Heart left ventricle (tissue), 16 donors: ENCODE results near the gene PLK1. TPM values are rescaled to one million over a fixed set of nuclear protein-coding genes. Genes with fewer than 3 reads are reported as not detected.

Source experiments
- ATAC-seq, 4 donors: fragments of 200-7000 bp; cut with Tn5 transposase; one replicate each; pipeline ENCODE4 v1.9.1; 2020 to 2022; ENCODE audit warnings: moderate library complexity in 4 of 4, mild to moderate bottlenecking in 3 of 4, moderate number of reproducible peaks in 1 of 4
- DNase-seq, 5 donors: peaks; one replicate each; pipeline ENCODE4 v3.0.0-alpha.2; 2020
- H3K27ac ChIP-seq, 12 donors: fragments of 200-600 bp; sonication (generic) in 4 of 12; one replicate each; pipeline versions ENCODE4 v1.5.0 to v1.8.0; 2016 to 2022; ENCODE audit warnings: mild to moderate bottlenecking in 2 of 12
- H3K27me3 ChIP-seq, 9 donors: fragments of 200-600 bp; sonication (generic) in 2 of 9; one replicate each; pipeline versions ENCODE4 v1.5.1 to v1.8.0; 2016 to 2022; ENCODE audit warnings: mild to moderate bottlenecking in 3 of 9
- H3K36me3 ChIP-seq, 9 donors: fragments of 200-600 bp; sonication (generic) in 2 of 9; one replicate each; pipeline versions ENCODE4 v1.5.0 to v1.8.0; 2018 to 2022; ENCODE audit warnings: mild to moderate bottlenecking in 2 of 9
- H3K4me1 ChIP-seq, 12 donors: fragments of 200-600 bp; sonication (generic) in 4 of 12; one replicate each; pipeline versions ENCODE4 v1.5.0 to v1.8.0; 2016 to 2022; ENCODE audit warnings: mild to moderate bottlenecking in 3 of 12
- H3K4me3 ChIP-seq, 12 donors: fragments of 200-600 bp; sonication (generic) in 4 of 12; one replicate each; pipeline versions ENCODE4 v1.5.0 to v1.8.0; 2017 to 2022; ENCODE audit warnings: mild to moderate bottlenecking in 9 of 12, moderate library complexity in 4 of 12
- H3K9me3 ChIP-seq, 12 donors: fragments of 200-600 bp; sonication (generic) in 4 of 12; one replicate each; pipeline versions ENCODE4 v1.5.0 to v1.8.0; 2016 to 2022; ENCODE audit warnings: mild to moderate bottlenecking in 1 of 12
- POLR2A ChIP-seq, 2 donors: fragments of 450-650 bp; IDR thresholded peaks; one replicate each; pipeline ENCODE4 v1.6.1; 2017; ENCODE audit warnings: antibody characterized with exemption in 2 of 2, mild to moderate bottlenecking in 2 of 2, moderate library complexity in 2 of 2
- WGBS, 4 donors: extraction: QIAGEN DNeasy Blood & Tissue Kit in 2 of 4; methylation state at CpG; one replicate each; pipeline versions ENCODE4 v1.1.5 to v1.1.7; 2013 to 2018; 5-methylcytosine and 5-hydroxymethylcytosine counted together
- intact Hi-C, 10 donors: fragments of 100-400 bp; cut with DNase I; formaldehyde crosslinking; loops; one replicate each; pipeline versions ENCODE4 v1.11.1 to v1.14.2; 2022
- polyA plus RNA-seq, 2 donors: library from polyadenylated mRNA; stranded (reverse); fragments of 200-250 nt; gene quantifications; one replicate each; pipeline ENCODE4 v1.2.3, GENCODE V29; 2013
- total RNA-seq, 9 donors: library from RNA; depleted of rRNA in 2 of 9; stranded (reverse); fragments of >200 nt in 2 of 9; fragmentation: NEBNext Ultra II Directional in 3 of 9; extraction: Animal tissue kit (Norgen Biotek cat#: 25700) in 3 of 9; gene quantifications; one replicate each; pipeline versions ENCODE4 v1.1.0 to v1.2.4, GENCODE V29; 2016 to 2023
- TF ChIP-seq, protein P1 (sequence below), 12 donors: fragments of 200-600 bp; sonication (generic) in 4 of 12; IDR thresholded peaks; one replicate each; pipeline versions ENCODE4 v1.5.0 to v1.8.0; 2018 to 2022; ENCODE audit warnings: antibody characterized with exemption in 12 of 12, mild to moderate bottlenecking in 5 of 12
- donor health status: ischemic (EF 13 %, LVEDD 7.1; RV severe dilation, severe dysfunction).
- donor health status: healthy with polysubstance abuse.
- donor health status: DM: no; HTN: yes; CAD: no.
- donor health status: DM: no; HTN: no; CAD: no.
- donor health status: ischemic (EF 25% LVEDD 6.9; RV normal size, moderate dysfunction).
- donor health status: ischemic (EF 25% LVEDD 5.7; RV mildly dilated, moderate dysfunction).
- donor health status: healthy.
- donor health status: DM: yes; HTN: yes; CAD: no.
- donor health status: ischemic (EF 35%, LVEDD 5.7; RV mildly dilated, moderate dysfunction).
- donor health status: nonischemic (EF 11% LVEDD 7.7; RV severe dilation, severe dysfunction).
- donor health status: DM: yes; HTN: yes; CAD: no.
- donor health status: PGD.
- donor health status: ischemic (EF 29% LVEDD 5.4; RV normal size, mild dysfunction).
- donor health status: nonischemic (EF 23%, LVEDD 6.1; RV moderate dilation, normal function).

The PLK1 gene
- total and polyA plus RNA-seq, 11 donors, result 0.19 to 9.2 (median 1.1) TPM

DNA sequence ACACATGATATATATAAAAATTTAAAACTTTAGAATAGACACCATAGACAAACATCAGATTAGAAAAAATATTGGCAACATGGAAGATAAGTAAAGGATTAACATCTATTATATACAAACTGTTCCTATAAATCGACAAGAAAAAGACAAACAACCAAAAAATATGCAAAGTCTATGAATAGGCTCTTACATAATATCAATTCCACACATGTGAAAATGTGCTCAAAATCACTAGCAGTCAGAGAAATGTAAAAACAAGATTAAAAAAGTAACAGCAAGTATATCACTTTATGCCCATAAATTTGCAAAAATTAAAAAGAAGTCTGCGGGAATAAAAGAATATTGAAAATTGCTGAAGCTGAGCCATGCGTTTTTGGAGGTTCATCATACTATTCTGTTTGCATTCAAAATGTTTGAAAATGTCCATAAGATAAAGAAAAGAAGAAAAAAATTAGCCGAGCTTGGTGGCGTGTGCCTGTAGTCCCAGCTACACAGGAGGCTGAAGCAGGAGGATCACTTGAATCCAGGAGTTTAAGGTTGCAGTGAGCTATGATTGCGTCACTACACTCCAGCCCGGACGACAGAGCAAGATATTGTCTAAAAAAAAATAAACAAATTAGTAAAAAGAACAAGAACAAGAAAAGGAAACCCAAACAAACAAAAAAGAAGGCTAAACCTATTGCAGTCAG lies 45.6 kb downstream of the PLK1 start:
- no peak overlapping the region for H3K27ac ChIP-seq
- intact Hi-C loops, result no loop called here
- H3K9me3 ChIP-seq, result peaks cover 0 to 17% (median 8%) of the 10 kb centered on the region in 12 donors
- no peak for DNase-seq
- ATAC-seq, result no peak
- H3K36me3 ChIP-seq, result no peaks in the 10 kb centered on the region
- H3K27me3 ChIP-seq, result peaks cover 0 to 11% (median 2%) of the 10 kb centered on the region in 9 donors
- no peak overlapping the region for H3K4me3 ChIP-seq
- peaks cover 0 to 4% (median 0%) of the 10 kb centered on the region in 12 donors for H3K4me1 ChIP-seq
- 77 to 80% (median 80%) methylated on average over 8 of the region's 8 CpGs for WGBS, 4 donors
- no peak for TF ChIP-seq POLR2A (IDR thresholded peaks at IDR 0.05)
- TF ChIP-seq, protein P1, sequence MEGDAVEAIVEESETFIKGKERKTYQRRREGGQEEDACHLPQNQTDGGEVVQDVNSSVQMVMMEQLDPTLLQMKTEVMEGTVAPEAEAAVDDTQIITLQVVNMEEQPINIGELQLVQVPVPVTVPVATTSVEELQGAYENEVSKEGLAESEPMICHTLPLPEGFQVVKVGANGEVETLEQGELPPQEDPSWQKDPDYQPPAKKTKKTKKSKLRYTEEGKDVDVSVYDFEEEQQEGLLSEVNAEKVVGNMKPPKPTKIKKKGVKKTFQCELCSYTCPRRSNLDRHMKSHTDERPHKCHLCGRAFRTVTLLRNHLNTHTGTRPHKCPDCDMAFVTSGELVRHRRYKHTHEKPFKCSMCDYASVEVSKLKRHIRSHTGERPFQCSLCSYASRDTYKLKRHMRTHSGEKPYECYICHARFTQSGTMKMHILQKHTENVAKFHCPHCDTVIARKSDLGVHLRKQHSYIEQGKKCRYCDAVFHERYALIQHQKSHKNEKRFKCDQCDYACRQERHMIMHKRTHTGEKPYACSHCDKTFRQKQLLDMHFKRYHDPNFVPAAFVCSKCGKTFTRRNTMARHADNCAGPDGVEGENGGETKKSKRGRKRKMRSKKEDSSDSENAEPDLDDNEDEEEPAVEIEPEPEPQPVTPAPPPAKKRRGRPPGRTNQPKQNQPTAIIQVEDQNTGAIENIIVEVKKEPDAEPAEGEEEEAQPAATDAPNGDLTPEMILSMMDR (IDR thresholded peaks at IDR 0.05), result no peak

DNA sequence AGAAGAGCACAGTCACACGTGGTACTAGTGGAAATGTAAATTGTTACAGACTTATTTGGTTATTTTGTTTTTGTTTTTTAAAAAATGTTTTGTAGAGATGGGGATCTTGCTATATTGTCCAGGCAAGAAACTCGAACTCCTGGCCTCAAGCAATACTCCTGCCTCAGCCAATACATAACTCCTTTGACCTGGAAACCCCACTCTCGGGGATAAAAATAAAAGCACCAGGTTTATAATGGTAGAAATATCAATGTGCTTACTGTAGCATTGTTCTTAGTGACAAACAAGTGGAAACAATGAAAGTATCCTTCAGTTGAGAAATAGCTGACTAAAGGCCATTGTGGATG lies 46.1 kb downstream of the PLK1 start:
- TF ChIP-seq, protein P1 (IDR thresholded peaks at IDR 0.05), result no peak
- TF ChIP-seq POLR2A (IDR thresholded peaks at IDR 0.05), result no peak
- WGBS, 4 donors, result 60 to 68% (median 66%) methylated on average over 3 of the region's 3 CpGs
- Histone ChIP-seq H3K9me3 (peaks cover 0 to 17% (median 8%) of the 10 kb centered on the region in 12 donors), H3K4me1 (peaks cover 0 to 4% (median 0%) of the 10 kb centered on the region in 12 donors), H3K27ac (no peak overlapping the region), H3K36me3 (no peaks in the 10 kb centered on the region), H3K4me3 (no peak overlapping the region), H3K27me3 (peaks cover 0 to 11% (median 0%) of the 10 kb centered on the region in 9 donors)
- ATAC-seq (no peak), DNase-seq (no peak)
- intact Hi-C loops, result no loop called here

DNA sequence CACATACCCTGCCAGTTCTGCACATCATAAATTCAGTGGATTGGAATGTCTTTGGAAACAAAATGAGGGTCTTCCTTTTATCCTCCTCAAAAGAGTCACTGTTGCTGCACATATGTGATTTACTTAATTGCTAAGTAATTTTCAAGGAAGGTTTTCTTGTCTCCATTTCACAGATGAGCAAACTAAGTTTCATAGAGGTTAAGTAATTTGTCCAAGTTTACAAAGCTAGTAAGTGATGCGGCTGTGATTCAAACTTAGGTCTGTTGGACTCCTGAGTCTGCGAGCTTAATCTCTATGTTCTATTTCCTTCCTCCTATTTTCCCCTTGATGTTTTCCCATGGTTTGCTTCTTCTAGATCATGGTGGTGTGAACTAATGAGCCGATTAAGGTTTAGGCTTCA lies 48.0 kb downstream of the PLK1 start:
- Histone ChIP-seq H3K27me3 (peaks cover 0 to 7% (median 0%) of the 10 kb centered on the region in 9 donors), H3K36me3 (no peaks in the 10 kb centered on the region), H3K4me3 (no peak overlapping the region), H3K4me1 (peaks cover 0 to 4% (median 0%) of the 10 kb centered on the region in 12 donors), H3K27ac (no peak overlapping the region), H3K9me3 (peaks cover 0 to 17% (median 8%) of the 10 kb centered on the region in 12 donors)
- 74 to 81% (median 75%) methylated on average over 3 of the region's 3 CpGs for WGBS, 4 donors
- DNase-seq, result no peak
- no peak for ATAC-seq
- TF ChIP-seq, protein P1 (IDR thresholded peaks at IDR 0.05), result no peak
- no peak for TF ChIP-seq POLR2A (IDR thresholded peaks at IDR 0.05)
- intact Hi-C loops, result no loop called here

DNA sequence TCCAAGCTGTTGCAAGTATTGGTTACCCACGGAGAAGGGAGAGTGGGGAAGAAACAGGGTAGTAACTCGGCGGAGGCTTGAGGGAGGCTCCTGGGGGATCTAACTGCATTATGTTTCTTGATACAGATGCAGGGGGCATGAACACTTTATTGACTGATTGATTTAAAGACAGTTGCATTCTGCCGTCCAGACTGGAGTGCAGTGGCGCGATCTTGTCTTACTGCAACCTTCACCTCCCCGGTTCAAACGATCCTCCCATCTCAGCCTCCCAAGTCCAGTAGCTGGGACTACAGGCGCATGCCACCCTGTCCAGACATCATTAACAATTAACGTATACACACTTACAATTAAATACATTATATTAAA lies 49.4 kb downstream of the PLK1 start:
- Histone ChIP-seq H3K9me3 (peaks cover 0 to 7% (median 1%) of the 10 kb centered on the region in 12 donors), H3K27ac (no peak overlapping the region), H3K27me3 (peaks cover 0 to 7% (median 0%) of the 10 kb centered on the region in 9 donors), H3K4me3 (no peak overlapping the region), H3K4me1 (peaks cover 0 to 4% (median 0%) of the 10 kb centered on the region in 12 donors), H3K36me3 (no peaks in the 10 kb centered on the region)
- no peak for ATAC-seq
- DNase-seq, result no peak
- WGBS, 4 donors, result 58 to 62% (median 59%) methylated on average over 10 of the region's 10 CpGs
- intact Hi-C loops, result no loop called here
- no peak for TF ChIP-seq POLR2A (IDR thresholded peaks at IDR 0.05)
- TF ChIP-seq, protein P1 (IDR thresholded peaks at IDR 0.05), result peak in 3 of 12 donors; percentile 2 to 10 (median 3)
